ENCODE results near the gene ABCA12.
A peak's percentile ranks its signal among the peaks of the same experiment; 100 is the strongest.
"Not testable (repeated sequence)": the region's sequence is repeated elsewhere in the genome, so short reads cannot be mapped to it uniquely, and the experiment has no call there.

ABCA12 gene

GRCh38 chr2:215138479-215138878 lies at the start of gene ABCA12:
Gene ABCA12, minus strand, starts transcription at chr2:215138626. Its CDS starts 418 bp downstream, at chr2:215138208.
- no peak for DNase-seq

- no peak for DNase-seq
These were observed 49.7 kb upstream of the ABCA12 start for GRCh38 chr2:215188078-215188477.

- DNase-seq: no peak
These were observed 47.6 kb upstream of the ABCA12 start for GRCh38 chr2:215186021-215186420.

- DNase-seq: no peak
These were observed 39.7 kb upstream of the ABCA12 start for GRCh38 chr2:215178121-215178520.

- no peak for DNase-seq
These were observed 33.4 kb upstream of the ABCA12 start for GRCh38 chr2:215171796-215172195.

- DNase-seq: peak; percentile 21
These were observed 32.7 kb upstream of the ABCA12 start for GRCh38 chr2:215171151-215171550.

GRCh38 chr2:215166505-215166904 lies 28.1 kb upstream of the ABCA12 start:
- DNase-seq: not testable (repeated sequence)

- DNase-seq: not testable (repeated sequence)
These were observed 24.9 kb upstream of the ABCA12 start for GRCh38 chr2:215163319-215163718.

- no peak for DNase-seq
These were observed 22.9 kb upstream of the ABCA12 start for GRCh38 chr2:215161301-215161829.

- no peak for DNase-seq
These were observed 21.7 kb upstream of the ABCA12 start for GRCh38 chr2:215160081-215160480.

- no peak for DNase-seq
These were observed 18.0 kb upstream of the ABCA12 start for GRCh38 chr2:215156453-215156852.

- no peak for DNase-seq
These were observed 11.5 kb upstream of the ABCA12 start for GRCh38 chr2:215149894-215150293.

GRCh38 chr2:215149486-215149885 lies 11.1 kb upstream of the ABCA12 start:
- no peak for DNase-seq

- DNase-seq: no peak
These were observed 10.6 kb upstream of the ABCA12 start for GRCh38 chr2:215149060-215149459.

- no peak for DNase-seq
These were observed 7.2 kb upstream of the ABCA12 start for GRCh38 chr2:215145611-215146010.

- DNase-seq: no peak
These were observed 5.9 kb upstream of the ABCA12 start for GRCh38 chr2:215144106-215144875.

- DNase-seq: no peak
These were observed 5.0 kb upstream of the ABCA12 start for GRCh38 chr2:215143458-215143857.

GRCh38 chr2:215141706-215142105 lies 3.3 kb upstream of the ABCA12 start:
- DNase-seq: no peak

GRCh38 chr2:215140166-215140707 lies 1.8 kb upstream of the ABCA12 start:
- no peak for DNase-seq

- DNase-seq: no peak
These were observed 585 bp downstream of the ABCA12 start for GRCh38 chr2:215137741-215138340.

GRCh38 chr2:215137329-215137686 lies 1.1 kb downstream of the ABCA12 start:
- DNase-seq: no peak

GRCh38 chr2:215136669-215137328 lies 1.6 kb downstream of the ABCA12 start:
- DNase-seq: no peak

GRCh38 chr2:215120401-215120800 lies 18.0 kb downstream of the ABCA12 start:
- DNase-seq: no peak

GRCh38 chr2:215119847-215120246 lies 18.6 kb downstream of the ABCA12 start:
- no peak for DNase-seq
